Caco-2 (cell line): Measurements from ENCODE around the gene FRMD1. TPM values are rescaled to one million over a fixed set of nuclear protein-coding genes. Genes with fewer than 3 reads are reported as not detected.

Experiments used
- BruUV-seq: library from RNA; stranded (reverse); fragments of 400-500 nt; replicated peaks from 2 replicates; lab custom pipeline; 2021; lab: Mats Ljungman, UMichigan
- CTCF ChIA-PET: fragments of 300-600 bp; sonication (Branson Sonifier 250); formaldehyde crosslinking; loops from one replicate; lab custom pipeline; 2022; ENCODE audit warnings: antibody characterized with exemption; lab: Charles Lee
- POLR2A ChIA-PET: fragments of 300-600 bp; sonication (Branson Sonifier 250); formaldehyde crosslinking; loops from one replicate; lab custom pipeline; 2022; ENCODE audit warnings: antibody characterized with exemption; lab: Charles Lee
- DNase-seq, 2 experiments: peaks; one replicate each; pipeline versions ENCODE4 v3.0.0 to v3.0.0-alpha.2; 2020 to 2022
- H3K27me3 ChIP-seq: replicated peaks from 2 replicates; pipeline ENCODE4 v1.6.0; 2011; ENCODE audit warnings: low read length; ENCODE audit not compliant: control insufficient read depth, insufficient read depth
- H3K36me3 ChIP-seq: 2 replicates; pipeline ENCODE4 v1.5.1; 2011; ENCODE audit warnings: low read length; ENCODE audit not compliant: control insufficient read depth, insufficient read depth
- H3K4me1 ChIP-seq: fragments of 250-450 bp; sonication (Bioruptor Pico); 2 replicates; pipeline ENCODE4 v1.5.1; 2020; ENCODE audit warnings: mild to moderate bottlenecking
- H3K4me3 ChIP-seq: 2 replicates; pipeline ENCODE4 v1.5.1; 2011; ENCODE audit warnings: low read depth, mild to moderate bottlenecking, control low read depth, low read length
- H3K9me3 ChIP-seq: fragments of 250-450 bp; sonication (Bioruptor Pico); 2 replicates; pipeline ENCODE4 v1.5.1; 2020; ENCODE audit warnings: mild to moderate bottlenecking, moderate library complexity
- H3K27ac Mint-ChIP-seq: one replicate; pipeline ENCODE4 v1.8.0; 2022; ENCODE audit warnings: mixed read lengths; ENCODE audit not compliant: unreplicated experiment
- H3K27me3 Mint-ChIP-seq: one replicate; pipeline ENCODE4 v1.8.0; 2022; ENCODE audit warnings: mixed read lengths; ENCODE audit not compliant: insufficient read depth, unreplicated experiment
- H3K36me3 Mint-ChIP-seq: one replicate; pipeline ENCODE4 v1.8.0; 2022; ENCODE audit warnings: mild to moderate bottlenecking, mixed read lengths; ENCODE audit not compliant: insufficient read depth, unreplicated experiment
- H3K4me1 Mint-ChIP-seq: one replicate; pipeline ENCODE4 v1.8.0; 2022; ENCODE audit warnings: low read depth, mixed read lengths; ENCODE audit not compliant: unreplicated experiment
- H3K4me3 Mint-ChIP-seq: one replicate; pipeline ENCODE4 v1.8.0; 2022; ENCODE audit warnings: mild to moderate bottlenecking, moderate library complexity, mixed read lengths; ENCODE audit not compliant: unreplicated experiment
- H3K9me3 Mint-ChIP-seq: one replicate; pipeline ENCODE4 v1.8.0; 2022; ENCODE audit warnings: mixed read lengths; ENCODE audit not compliant: unreplicated experiment
- intact Hi-C: fragments of 100-400 bp; cut with micrococcal nuclease; formaldehyde crosslinking; loops from one replicate; pipeline ENCODE4 v1.10.0; 2022; ENCODE audit not compliant: unreplicated experiment
- total RNA-seq: library from RNA; stranded (reverse); gene quantifications from 2 replicates; pipeline ENCODE4 v1.2.3, GENCODE V29; 2022
- TF ChIP-seq, protein P1 (sequence below), 2 experiments: fragments of 200-600 bp in 1 of 2; IDR thresholded peaks; 1 replicate in 1 of 2; 2 replicates in 1 of 2; pipeline versions ENCODE4 v1.5.1 to v1.8.0; 2011 to 2022; ENCODE audit warnings: antibody characterized with exemption in 1 of 2, control low read depth in 1 of 2, inconsistent platforms in 1 of 2, low read depth in 1 of 2, low read length in 1 of 2, mild to moderate bottlenecking in 1 of 2, moderate library complexity in 1 of 2; ENCODE audit not compliant: insufficient read depth in 1 of 2, severe bottlenecking in 1 of 2, unreplicated experiment in 1 of 2

FRMD1 gene
- total RNA-seq, 1 experiment from 2014 or later, result 0.14 TPM

DNA sequence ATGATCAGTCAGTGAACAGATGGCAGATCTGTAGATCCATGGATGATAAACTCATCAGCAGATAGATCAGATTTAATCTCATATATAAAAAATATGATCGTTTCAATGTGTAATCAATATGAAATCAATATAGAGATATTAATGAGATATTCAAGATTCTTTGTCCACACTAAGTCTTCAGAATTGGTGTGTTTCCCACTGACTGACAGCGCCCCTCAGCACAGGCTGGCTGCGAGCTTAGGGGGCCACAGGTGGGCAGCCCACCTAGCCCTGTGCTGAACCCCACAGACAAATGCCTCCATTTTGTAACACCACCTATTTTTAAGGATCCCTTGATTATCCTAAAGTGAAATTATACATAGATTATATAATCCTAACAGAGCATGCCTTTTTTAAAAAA is 32.3 kb downstream of the FRMD1 start:
- ChIA-PET POLR2A (no interaction called here), CTCF (no interaction called here)
- no peaks in the 10 kb centered on the region for H3K36me3 ChIP-seq
- H3K36me3 Mint-ChIP-seq, result no peaks in the 10 kb centered on the region
- BruUV-seq, result no TSS peak
- no peak for DNase-seq
- H3K4me3 Mint-ChIP-seq, result no peak overlapping the region
- H3K9me3 Mint-ChIP-seq, result no peaks in the 10 kb centered on the region
- no peaks in the 10 kb centered on the region for H3K4me1 ChIP-seq
- H3K4me3 ChIP-seq, result no peak overlapping the region
- TF ChIP-seq, protein P1, sequence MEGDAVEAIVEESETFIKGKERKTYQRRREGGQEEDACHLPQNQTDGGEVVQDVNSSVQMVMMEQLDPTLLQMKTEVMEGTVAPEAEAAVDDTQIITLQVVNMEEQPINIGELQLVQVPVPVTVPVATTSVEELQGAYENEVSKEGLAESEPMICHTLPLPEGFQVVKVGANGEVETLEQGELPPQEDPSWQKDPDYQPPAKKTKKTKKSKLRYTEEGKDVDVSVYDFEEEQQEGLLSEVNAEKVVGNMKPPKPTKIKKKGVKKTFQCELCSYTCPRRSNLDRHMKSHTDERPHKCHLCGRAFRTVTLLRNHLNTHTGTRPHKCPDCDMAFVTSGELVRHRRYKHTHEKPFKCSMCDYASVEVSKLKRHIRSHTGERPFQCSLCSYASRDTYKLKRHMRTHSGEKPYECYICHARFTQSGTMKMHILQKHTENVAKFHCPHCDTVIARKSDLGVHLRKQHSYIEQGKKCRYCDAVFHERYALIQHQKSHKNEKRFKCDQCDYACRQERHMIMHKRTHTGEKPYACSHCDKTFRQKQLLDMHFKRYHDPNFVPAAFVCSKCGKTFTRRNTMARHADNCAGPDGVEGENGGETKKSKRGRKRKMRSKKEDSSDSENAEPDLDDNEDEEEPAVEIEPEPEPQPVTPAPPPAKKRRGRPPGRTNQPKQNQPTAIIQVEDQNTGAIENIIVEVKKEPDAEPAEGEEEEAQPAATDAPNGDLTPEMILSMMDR (IDR thresholded peaks at IDR 0.05; ENCODE audit: insufficient read depth in 1 of 2, low read depth in 1 of 2, low read length in 1 of 2, severe bottlenecking in 1 of 2, unreplicated experiment in 1 of 2), result no peak
- intact Hi-C loops, result no loop called here
- no peaks in the 10 kb centered on the region for H3K27me3 ChIP-seq
- no peaks in the 10 kb centered on the region for H3K4me1 Mint-ChIP-seq
- H3K27me3 Mint-ChIP-seq, result no peaks in the 10 kb centered on the region
- H3K27ac Mint-ChIP-seq, result no peak overlapping the region
- H3K9me3 ChIP-seq, result no peaks in the 10 kb centered on the region; the same call in 1 of the 2 replicates

DNA sequence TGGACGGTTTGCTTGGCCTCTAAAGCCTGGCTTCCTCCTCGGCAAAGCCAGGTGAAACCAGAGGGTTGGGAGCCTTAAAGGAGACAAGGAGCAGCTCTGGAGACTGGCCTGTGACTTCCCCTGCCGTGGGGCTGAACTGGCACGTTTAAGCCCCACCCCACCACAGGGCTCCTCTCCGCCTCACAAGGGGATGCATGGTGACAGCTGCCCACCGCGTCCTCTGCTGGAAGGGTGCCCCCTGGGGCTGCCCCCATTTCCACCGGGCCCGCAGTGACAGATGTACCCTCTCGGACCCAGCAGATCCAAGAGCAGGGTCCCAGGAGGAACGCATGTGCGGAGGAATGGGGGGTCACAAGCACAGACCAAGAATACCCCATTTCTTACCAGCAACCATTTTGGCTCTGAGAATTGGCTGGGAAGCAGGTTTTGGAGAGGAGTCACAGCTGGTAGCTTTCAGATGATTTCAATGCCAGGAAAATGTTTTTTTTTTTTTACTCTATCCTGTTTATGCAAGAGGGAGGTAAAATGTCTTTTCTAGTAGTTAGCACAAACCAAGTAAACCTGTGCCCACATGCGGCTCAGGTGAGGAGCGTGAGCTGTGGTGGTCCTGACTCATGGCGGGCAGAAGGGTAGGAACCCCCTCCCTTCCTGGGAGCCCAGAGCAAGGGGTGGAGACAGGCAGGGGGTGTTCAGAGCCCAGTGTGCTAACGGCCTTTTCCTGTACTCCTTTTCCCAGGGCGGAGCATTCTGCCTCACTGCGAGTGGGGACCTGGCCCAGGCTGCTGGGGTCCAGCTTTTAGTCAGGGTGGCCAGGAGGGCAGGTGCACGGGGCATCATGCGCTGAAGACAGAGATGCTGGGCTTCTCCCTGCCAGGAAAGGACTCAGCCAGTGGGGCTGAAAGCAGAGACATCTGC is 33.0 kb downstream of the FRMD1 start:
- H3K27me3 Mint-ChIP-seq, result no peaks in the 10 kb centered on the region
- H3K4me1 Mint-ChIP-seq, result no peaks in the 10 kb centered on the region
- H3K36me3 ChIP-seq, result no peaks in the 10 kb centered on the region
- H3K27me3 ChIP-seq, result no peaks in the 10 kb centered on the region
- no peaks in the 10 kb centered on the region for H3K4me1 ChIP-seq
- no peak for DNase-seq
- H3K4me3 ChIP-seq, result no peak overlapping the region
- no peaks in the 10 kb centered on the region for H3K36me3 Mint-ChIP-seq
- ChIA-PET POLR2A (no interaction called here), CTCF (interaction anchor here (0.6 kb wide), 1 partner anchor 103 kb away, joined by 3 read pairs; no protein-coding TSS in a partner anchor)
- H3K9me3 Mint-ChIP-seq, result peaks cover 3% of the 10 kb centered on the region
- H3K27ac Mint-ChIP-seq, result no peak overlapping the region
- H3K4me3 Mint-ChIP-seq, result no peak overlapping the region
- BruUV-seq, result no TSS peak
- intact Hi-C loops, result no loop called here
- H3K9me3 ChIP-seq, result peaks cover 3% of the 10 kb centered on the region
- TF ChIP-seq, protein P1 (IDR thresholded peaks at IDR 0.05; ENCODE audit: insufficient read depth in 1 of 2, low read depth in 1 of 2, low read length in 1 of 2, severe bottlenecking in 1 of 2, unreplicated experiment in 1 of 2), result no peak

DNA sequence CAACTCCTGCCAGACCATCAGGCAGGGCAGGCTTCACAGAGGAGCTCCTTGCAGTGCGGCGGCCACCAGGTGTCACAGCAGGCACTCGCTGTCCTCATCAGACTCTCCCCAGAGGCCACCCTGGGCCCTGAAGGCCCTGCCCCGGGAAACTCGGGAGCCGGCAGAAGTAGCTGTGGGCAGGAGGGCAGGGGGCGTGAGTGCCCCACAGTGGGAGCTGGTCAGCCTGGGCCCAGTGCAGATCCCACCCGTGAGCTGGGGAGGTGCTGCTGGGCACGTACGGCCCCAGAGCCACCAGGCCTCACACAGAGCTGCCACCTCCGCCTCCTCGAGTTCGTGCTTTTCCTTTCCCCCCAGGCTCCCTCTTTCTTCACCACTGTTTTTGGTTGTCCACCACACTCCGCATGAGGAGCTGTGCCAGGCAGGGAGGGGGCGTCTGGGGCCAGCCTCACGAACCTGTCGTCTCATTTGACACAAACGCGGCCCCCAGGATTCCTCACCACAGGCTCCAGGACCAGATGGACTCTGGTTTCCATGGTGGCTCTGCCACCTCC is 33.8 kb downstream of the FRMD1 start:
- Mint-ChIP-seq H3K4me3 (no peak overlapping the region), H3K4me1 (no peaks in the 10 kb centered on the region), H3K27me3 (no peaks in the 10 kb centered on the region), H3K9me3 (peaks cover 10% of the 10 kb centered on the region), H3K27ac (no peak overlapping the region), H3K36me3 (no peaks in the 10 kb centered on the region)
- ChIA-PET CTCF (interaction anchor here (0.6 to 0.9 kb wide), 4 partner anchors 73 to 149 kb away, joined by 3 read pairs; no protein-coding TSS in a partner anchor), POLR2A (no interaction called here)
- H3K9me3 ChIP-seq, result peaks cover 8% of the 10 kb centered on the region
- intact Hi-C loops, result no loop called here
- TF ChIP-seq, protein P1 (IDR thresholded peaks at IDR 0.05; ENCODE audit: insufficient read depth in 1 of 2, low read depth in 1 of 2, low read length in 1 of 2, severe bottlenecking in 1 of 2, unreplicated experiment in 1 of 2), result peak in 1 of 2 experiments; percentile 4
- DNase-seq, result no peak
- H3K4me3 ChIP-seq, result no peak overlapping the region
- H3K36me3 ChIP-seq, result no peaks in the 10 kb centered on the region
- BruUV-seq, result no TSS peak
- H3K4me1 ChIP-seq, result no peaks in the 10 kb centered on the region
- no peaks in the 10 kb centered on the region for H3K27me3 ChIP-seq
